ENCODE results near the gene RNF220.

- TF ChIP-seq EZH2phosphoT487 (IDR thresholded peaks at IDR 0.05; ENCODE audit: borderline replicate concordance, low read length) (no peak), CTCF (IDR thresholded peaks at IDR 0.05; ENCODE audit: low read depth, low read length, poor library complexity, severe bottlenecking) (no peak)
These were observed 91.6 kb downstream of the RNF220 start for GRCh38 chr1:44496541-44497171.
